HEK293T (cell line): ENCODE results near the gene ERN1.

ENCODE experiments used
- CTCF ChIA-PET: fragments of 350-600 bp; formaldehyde crosslinking; extraction: SDS; loops from one replicate; lab custom pipeline; 2021; ENCODE audit warnings: antibody characterized with exemption, inconsistent platforms; lab: Yijun Ruan, JAX
- POLR2A ChIA-PET: fragments of 350-600 bp; formaldehyde crosslinking; extraction: SDS; loops from one replicate; lab custom pipeline; 2020; ENCODE audit warnings: antibody characterized with exemption, inconsistent platforms; lab: Yijun Ruan, JAX
- DNase-seq: peaks from one replicate; pipeline ENCODE4 v3.0.0; 2012; ENCODE audit warnings: mixed read lengths; ENCODE audit errors: extremely low spot score
- ARNT ChIP-seq: fragments of 450-650 bp; IDR thresholded peaks from 2 replicates; pipeline ENCODE4 v1.6.1; 2017; ENCODE audit warnings: mild to moderate bottlenecking
- BHLHE40 ChIP-seq: fragments of 450-650 bp; IDR thresholded peaks from 2 replicates; pipeline ENCODE4 v1.6.1; 2016; ENCODE audit warnings: mild to moderate bottlenecking, moderate library complexity, borderline replicate concordance
- CTBP1 ChIP-seq: fragments of 450-650 bp; IDR thresholded peaks from 2 replicates; pipeline ENCODE4 v1.6.1; 2016; ENCODE audit warnings: borderline replicate concordance
- ELF4 ChIP-seq: fragments of 450-650 bp; IDR thresholded peaks from 2 replicates; pipeline ENCODE4 v1.6.1; 2017; ENCODE audit warnings: antibody characterized with exemption
- FOXA1 ChIP-seq: fragments of 450-650 bp; IDR thresholded peaks from 2 replicates; pipeline ENCODE4 v1.6.1; 2016; ENCODE audit warnings: mild to moderate bottlenecking
- FOXK2 ChIP-seq: fragments of 450-650 bp; IDR thresholded peaks from 2 replicates; pipeline ENCODE4 v1.6.1; 2016; ENCODE audit warnings: mild to moderate bottlenecking
- FOXM1 ChIP-seq: fragments of 450-650 bp; IDR thresholded peaks from 2 replicates; pipeline ENCODE4 v1.6.1; 2017; ENCODE audit warnings: mild to moderate bottlenecking, borderline replicate concordance
- HDGF ChIP-seq: fragments of 450-650 bp; IDR thresholded peaks from 2 replicates; pipeline ENCODE4 v1.6.1; 2017; ENCODE audit warnings: antibody characterized with exemption, borderline replicate concordance
- L3MBTL2 ChIP-seq: fragments of 450-650 bp; conservative IDR thresholded peaks from 2 replicates; pipeline ENCODE4 v1.6.1; 2016; ENCODE audit warnings: mild to moderate bottlenecking
- LEF1 ChIP-seq: fragments of 450-650 bp; IDR thresholded peaks from 2 replicates; pipeline ENCODE4 v1.6.1; 2017; ENCODE audit warnings: mild to moderate bottlenecking, borderline replicate concordance
- NFRKB ChIP-seq: fragments of 450-650 bp; IDR thresholded peaks from 2 replicates; pipeline ENCODE4 v1.6.1; 2016; ENCODE audit warnings: mild to moderate bottlenecking, moderate library complexity
- SP1 ChIP-seq: fragments of 450-650 bp; IDR thresholded peaks from 2 replicates; pipeline ENCODE4 v1.6.1; 2017
- SUZ12 ChIP-seq: fragments of 450-650 bp; IDR thresholded peaks from 2 replicates; pipeline ENCODE4 v1.6.1; 2016; ENCODE audit warnings: mild to moderate bottlenecking
- TARDBP ChIP-seq: fragments of 450-650 bp; IDR thresholded peaks from 2 replicates; pipeline ENCODE4 v1.6.1; 2016
- ZNF384 ChIP-seq: fragments of 450-650 bp; IDR thresholded peaks from 2 replicates; pipeline ENCODE4 v1.6.1; 2016
- TF ChIP-seq, protein P1 (sequence below): fragments of 450-650 bp; IDR thresholded peaks from 2 replicates; pipeline ENCODE4 v1.6.1; 2016

The ERN1 gene

DNA sequence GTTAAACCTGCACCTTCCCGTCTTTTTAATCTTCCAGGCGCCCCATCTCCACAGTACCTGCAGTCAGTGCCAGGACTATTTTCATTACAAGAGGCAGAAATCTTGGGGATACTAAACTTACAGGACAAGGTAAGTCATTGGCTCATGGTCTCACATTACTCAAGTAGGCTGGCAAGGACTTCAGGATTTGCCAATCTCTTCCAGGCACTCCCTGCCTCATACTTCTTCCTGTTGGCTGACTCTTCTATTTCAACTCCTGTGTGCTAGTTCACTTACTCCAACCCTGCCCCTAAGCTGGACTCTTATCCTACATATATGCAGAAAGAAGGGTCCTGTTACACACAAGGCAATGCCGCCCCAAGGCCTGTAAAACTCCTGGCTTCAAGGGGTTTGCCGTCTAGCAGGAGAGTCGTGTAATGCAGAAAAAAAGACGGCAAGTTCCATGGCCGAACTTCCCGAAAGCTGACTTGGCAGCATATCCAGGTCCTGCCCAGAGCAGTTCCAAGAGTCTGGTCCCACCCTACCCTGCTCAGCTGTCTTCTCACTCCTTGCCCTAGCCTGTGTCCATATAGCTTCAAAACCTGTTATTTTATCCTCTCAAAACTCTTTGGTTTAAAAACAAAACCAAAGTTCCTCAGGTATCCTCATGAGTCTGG, 14.8 kb downstream of the ERN1 start:
- ChIA-PET CTCF (interaction anchor here (0.6 to 2.0 kb wide), 3 partner anchors 18 to 206 kb away, joined by 3 to 7 read pairs (median 4); no protein-coding TSS in a partner anchor), POLR2A (interaction anchor here (1.1 to 1.4 kb wide), 2 partner anchors 31 to 34 kb away, joined by 3 to 5 read pairs; no protein-coding TSS in a partner anchor)
- TF ChIP-seq, protein P1, sequence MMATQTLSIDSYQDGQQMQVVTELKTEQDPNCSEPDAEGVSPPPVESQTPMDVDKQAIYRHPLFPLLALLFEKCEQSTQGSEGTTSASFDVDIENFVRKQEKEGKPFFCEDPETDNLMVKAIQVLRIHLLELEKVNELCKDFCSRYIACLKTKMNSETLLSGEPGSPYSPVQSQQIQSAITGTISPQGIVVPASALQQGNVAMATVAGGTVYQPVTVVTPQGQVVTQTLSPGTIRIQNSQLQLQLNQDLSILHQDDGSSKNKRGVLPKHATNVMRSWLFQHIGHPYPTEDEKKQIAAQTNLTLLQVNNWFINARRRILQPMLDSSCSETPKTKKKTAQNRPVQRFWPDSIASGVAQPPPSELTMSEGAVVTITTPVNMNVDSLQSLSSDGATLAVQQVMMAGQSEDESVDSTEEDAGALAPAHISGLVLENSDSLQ: no peak
- TF ChIP-seq ARNT: no peak
- no peak for DNase-seq

DNA sequence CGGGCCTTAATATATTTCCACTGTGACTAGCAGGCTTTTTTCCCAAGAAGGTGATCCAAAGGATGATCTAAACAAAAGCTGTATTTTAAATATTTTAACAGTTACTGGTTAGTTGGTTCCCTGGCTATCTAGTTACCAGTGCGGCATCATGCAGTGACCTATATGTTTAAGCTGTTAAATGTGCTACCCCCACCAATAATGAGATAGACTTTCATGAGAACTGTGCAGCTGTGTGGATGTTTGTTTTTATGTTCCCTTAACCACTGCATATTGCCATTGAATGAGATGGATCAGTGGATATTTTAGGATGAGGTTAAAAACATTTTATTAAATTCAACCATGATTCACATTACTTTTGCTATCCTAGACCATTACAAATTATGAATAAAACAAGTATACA, 16.9 kb downstream of the ERN1 start:
- POLR2A ChIA-PET: interaction anchor here (0.8 to 1.7 kb wide), 3 partner anchors 10 to 33 kb away, joined by 3 to 5 read pairs (median 5); no protein-coding TSS in a partner anchor
- DNase-seq: no peak
- CTCF ChIA-PET: interaction anchor here (0.6 to 2.0 kb wide), 2 partner anchors 16 to 49 kb away, joined by 6 to 7 read pairs; no protein-coding TSS in a partner anchor
- TF ChIP-seq HDGF (no peak), SP1 (no peak), SUZ12 (no peak), CTBP1 (no peak), FOXK2 (no peak)

DNA sequence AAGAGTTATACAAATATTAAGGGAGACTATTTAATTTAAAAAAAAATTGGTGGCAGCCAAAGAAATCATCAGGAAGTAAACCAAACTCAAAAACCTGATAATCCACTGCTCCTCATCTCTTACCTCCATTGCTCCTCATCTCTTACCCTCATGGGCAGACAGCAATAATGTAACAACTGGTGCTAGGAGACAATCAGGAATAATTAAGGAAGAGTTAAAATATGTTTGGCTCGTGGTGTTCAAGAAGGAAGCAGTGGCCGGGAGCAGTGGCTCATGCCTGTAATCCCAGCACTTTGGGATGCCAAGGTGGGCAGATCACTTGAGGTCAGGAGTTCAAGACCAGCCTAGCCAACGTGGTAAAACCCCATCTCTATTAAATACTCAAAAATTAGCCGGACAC, 18.1 kb downstream of the ERN1 start:
- ChIA-PET CTCF (no interaction called here), POLR2A (interaction anchor here (0.9 kb wide), 1 partner anchor 29 kb away, joined by 3 read pairs; no protein-coding TSS in a partner anchor)
- TF ChIP-seq ZNF384 (no peak), BHLHE40 (no peak), FOXM1 (no peak), NFRKB (no peak), HDGF (no peak), TARDBP (no peak)
- DNase-seq: no peak

DNA sequence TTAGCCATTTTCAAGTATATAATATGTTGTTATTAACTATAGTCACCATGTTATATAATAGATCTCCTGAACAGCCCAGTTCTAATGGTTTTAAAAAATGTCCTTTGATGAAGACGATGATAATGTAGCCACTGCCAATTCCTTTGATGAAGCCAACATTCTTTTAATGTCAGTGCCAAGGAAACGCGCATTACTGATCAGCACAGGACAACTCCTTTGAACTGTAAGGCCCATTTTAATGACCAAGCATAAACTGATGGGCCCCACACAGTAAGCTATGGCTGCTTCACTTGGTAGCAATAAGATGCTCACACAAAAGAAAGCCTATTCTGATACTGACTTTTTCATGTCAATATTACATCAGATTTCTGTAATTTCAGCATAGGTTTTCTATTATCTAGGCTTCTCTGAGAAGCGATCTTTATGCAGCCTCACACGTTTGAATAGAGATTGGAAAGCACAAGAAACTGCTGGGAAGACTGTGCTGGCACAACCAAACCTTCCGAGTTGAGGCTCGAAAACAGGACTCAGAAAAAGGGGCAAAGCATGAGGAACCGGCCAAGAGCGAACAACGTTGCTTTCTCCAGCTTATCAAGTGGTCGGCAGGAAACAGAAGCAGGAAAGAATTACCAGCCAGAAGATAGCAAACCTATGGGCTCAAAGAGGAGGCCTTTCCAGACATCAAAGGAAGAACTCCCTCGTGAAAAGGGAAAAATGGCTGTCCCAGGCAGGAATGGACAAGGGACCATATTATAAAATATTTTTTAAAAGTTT, 19.4 kb downstream of the ERN1 start:
- no peak for TF ChIP-seq FOXK2
- TF ChIP-seq ZNF384: no peak
- no peak for TF ChIP-seq SUZ12
- no peak for TF ChIP-seq LEF1
- no peak for DNase-seq
- ChIA-PET POLR2A (interaction anchor here (0.9 to 1.1 kb wide), 2 partner anchors 10 to 28 kb away, joined by 3 read pairs; no protein-coding TSS in a partner anchor), CTCF (interaction anchor here (1.2 kb wide), 1 partner anchor 47 kb away, joined by 3 read pairs; no protein-coding TSS in a partner anchor)

DNA sequence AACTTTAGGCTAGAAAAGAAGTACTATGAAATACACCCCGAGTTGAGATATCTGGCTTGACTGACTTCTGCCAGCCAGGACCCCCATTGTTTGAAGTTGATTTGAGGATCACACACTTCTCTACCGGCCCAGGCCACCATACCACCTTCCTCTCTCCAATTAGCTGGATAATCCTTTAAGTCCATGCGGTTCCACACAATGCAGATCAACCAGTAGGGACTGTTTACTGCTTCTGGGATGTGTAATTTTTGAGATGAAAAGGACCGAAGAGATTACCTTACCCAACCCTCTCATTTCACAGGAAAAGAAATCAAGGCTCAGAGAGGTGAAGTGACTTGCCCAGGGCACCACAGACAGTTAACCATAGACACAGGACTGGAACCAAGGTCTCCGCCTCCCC, 20.5 kb downstream of the ERN1 start:
- ChIA-PET POLR2A (interaction anchor here (0.7 to 1.1 kb wide), 2 partner anchors 10 to 12 kb away, joined by 3 read pairs; no protein-coding TSS in a partner anchor), CTCF (interaction anchor here (1.1 kb wide), 1 partner anchor 46 kb away, joined by 4 read pairs; no protein-coding TSS in a partner anchor)
- no peak for DNase-seq
- TF ChIP-seq SUZ12: no peak
- TF ChIP-seq, protein P1: no peak
- TF ChIP-seq HDGF: no peak
- TF ChIP-seq ARNT: no peak
- TF ChIP-seq FOXA1: no peak
- TF ChIP-seq NFRKB: no peak
- no peak for TF ChIP-seq ELF4
- no peak for TF ChIP-seq SP1
- no peak for TF ChIP-seq FOXK2
- TF ChIP-seq ZNF384: no peak
- no peak for TF ChIP-seq CTBP1
- TF ChIP-seq TARDBP: no peak
- TF ChIP-seq FOXM1: no peak

DNA sequence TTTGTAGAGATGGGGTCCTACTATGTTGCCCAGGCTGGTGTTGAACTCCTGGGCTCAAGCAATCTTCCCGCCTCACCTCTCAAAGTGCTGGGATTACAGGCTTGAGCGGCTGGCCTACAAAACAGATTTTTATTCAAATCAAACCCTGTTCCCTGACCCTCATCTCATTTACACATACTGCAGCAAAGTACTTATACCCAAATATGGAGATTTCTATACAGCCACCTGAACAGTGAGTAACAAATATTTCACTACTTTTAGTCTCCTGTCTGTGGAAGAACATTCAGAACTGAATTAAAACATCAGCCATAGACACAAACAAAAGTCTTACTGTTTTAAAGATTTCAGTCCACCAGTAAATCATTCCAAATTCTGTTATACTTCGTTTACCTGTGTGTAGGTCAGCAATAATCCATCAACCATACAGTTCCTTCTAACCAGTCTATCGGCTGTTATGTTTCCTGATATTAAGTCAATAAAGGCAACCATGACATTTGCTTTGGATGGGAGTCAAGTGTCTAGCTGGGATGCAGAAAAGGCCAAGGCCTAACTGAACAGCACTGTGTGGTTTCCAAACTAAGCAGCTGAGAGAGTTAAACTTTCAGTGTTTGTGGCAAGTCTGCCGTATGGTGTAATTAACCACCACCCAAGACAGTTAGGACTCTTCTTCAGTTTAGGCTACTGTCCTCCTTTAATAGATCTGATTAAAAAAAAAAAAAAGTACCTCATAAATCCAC, 22.3 kb downstream of the ERN1 start:
- TF ChIP-seq L3MBTL2 (no peak), FOXK2 (no peak), FOXM1 (no peak), FOXA1 (no peak), ZNF384 (no peak), ARNT (no peak), NFRKB (no peak), BHLHE40 (no peak)
- ChIA-PET CTCF (interaction anchor here (0.6 kb wide), 1 partner anchor 194 kb away, joined by 9 read pairs; no protein-coding TSS in a partner anchor), POLR2A (no interaction called here)
- no peak for DNase-seq

DNA sequence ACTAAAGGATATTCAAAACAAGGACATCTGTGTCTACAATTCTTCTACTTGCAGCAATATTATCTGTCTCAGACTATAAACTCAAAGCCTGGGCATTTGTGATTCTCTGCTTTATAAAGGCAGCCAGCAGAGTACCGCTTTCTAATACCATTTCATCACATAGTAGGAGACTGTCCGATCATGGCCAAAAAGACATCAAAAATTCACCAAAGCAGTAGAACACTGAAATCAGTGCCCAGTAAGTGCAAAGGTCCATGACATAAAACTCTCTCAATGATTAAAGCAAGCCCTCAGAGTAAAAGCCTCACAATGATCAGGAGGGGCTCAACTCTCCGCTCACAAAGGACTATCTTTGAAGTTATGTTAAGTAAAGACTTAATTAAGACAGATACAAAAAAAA, 23.0 kb downstream of the ERN1 start:
- ChIA-PET POLR2A (no interaction called here), CTCF (no interaction called here)
- TF ChIP-seq LEF1 (no peak), CTBP1 (no peak), HDGF (no peak), SP1 (no peak), BHLHE40 (no peak), ELF4 (no peak), FOXA1 (no peak), ARNT (no peak), TARDBP (no peak), NFRKB (no peak), FOXM1 (no peak), SUZ12 (no peak), L3MBTL2 (no peak), FOXK2 (no peak), ZNF384 (no peak)
- TF ChIP-seq, protein P1: no peak
- DNase-seq: no peak
